ENCODE data around the gene RACK1. TPM values are rescaled to one million over a fixed set of nuclear protein-coding genes. Genes with fewer than 3 reads are reported as not detected.

RACK1 gene
- total RNA-seq, 1 donor from 2014 or later, result 4,909 TPM

DNA sequence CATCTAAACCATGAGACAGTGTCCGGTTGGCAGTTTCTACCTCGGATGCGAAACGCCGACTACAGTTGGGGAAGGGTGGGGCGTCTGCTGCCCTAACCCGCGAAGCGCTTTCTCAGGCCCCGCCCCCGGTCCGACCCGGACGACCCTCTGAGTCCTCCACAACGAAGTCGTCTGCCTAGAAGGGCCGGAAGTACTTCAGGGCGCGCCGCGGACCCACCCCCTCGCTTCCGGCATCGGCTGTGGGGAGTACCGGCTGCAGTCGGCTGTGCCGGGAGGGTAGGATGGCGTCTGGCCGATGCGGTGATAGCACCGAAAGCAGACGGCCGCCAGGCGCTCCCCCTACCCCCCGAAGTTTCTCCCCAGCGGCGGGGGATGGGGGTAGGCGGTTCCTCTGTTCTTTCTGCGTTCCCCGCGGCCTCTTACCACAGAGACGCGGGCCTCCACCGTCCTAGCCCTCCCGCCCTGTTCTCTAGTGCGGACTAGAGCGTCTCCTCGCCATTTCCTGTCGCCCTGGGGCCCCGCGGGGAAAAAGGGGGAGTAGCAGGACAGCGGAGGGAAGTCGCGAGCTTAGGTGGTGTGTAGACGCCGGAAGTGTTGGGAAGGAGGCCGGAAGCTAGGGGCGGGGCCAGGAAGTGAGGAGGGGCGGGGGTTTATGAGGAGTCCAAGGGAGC lies 20.5 kb downstream of the RACK1 start, which contains the start of gene TRIM41:
TSS of gene TRIM41 (plus strand) at position 224 of the 671 bp plus-strand sequence. CDS start 719 bp downstream, outside the sequence.
- TF ChIP-seq, protein P1, sequence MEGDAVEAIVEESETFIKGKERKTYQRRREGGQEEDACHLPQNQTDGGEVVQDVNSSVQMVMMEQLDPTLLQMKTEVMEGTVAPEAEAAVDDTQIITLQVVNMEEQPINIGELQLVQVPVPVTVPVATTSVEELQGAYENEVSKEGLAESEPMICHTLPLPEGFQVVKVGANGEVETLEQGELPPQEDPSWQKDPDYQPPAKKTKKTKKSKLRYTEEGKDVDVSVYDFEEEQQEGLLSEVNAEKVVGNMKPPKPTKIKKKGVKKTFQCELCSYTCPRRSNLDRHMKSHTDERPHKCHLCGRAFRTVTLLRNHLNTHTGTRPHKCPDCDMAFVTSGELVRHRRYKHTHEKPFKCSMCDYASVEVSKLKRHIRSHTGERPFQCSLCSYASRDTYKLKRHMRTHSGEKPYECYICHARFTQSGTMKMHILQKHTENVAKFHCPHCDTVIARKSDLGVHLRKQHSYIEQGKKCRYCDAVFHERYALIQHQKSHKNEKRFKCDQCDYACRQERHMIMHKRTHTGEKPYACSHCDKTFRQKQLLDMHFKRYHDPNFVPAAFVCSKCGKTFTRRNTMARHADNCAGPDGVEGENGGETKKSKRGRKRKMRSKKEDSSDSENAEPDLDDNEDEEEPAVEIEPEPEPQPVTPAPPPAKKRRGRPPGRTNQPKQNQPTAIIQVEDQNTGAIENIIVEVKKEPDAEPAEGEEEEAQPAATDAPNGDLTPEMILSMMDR (IDR thresholded peaks at IDR 0.05; ENCODE audit: insufficient read depth, low read length, poor library complexity, severe bottlenecking), result peak; percentile 10
- DNase-seq (ENCODE audit: low read depth), result peak; percentile 89
- peaks cover 2% of the 10 kb centered on the region for H3K36me3 ChIP-seq (ENCODE audit: control insufficient read depth, insufficient read depth, low read length)
- no peaks in the 10 kb centered on the region for H3K27me3 ChIP-seq (ENCODE audit: control insufficient read depth, insufficient read depth, low read length)
- H3K4me3 ChIP-seq (ENCODE audit: low read depth, low read length), result peak within 1 kb of the TSS; percentile 84

DNA sequence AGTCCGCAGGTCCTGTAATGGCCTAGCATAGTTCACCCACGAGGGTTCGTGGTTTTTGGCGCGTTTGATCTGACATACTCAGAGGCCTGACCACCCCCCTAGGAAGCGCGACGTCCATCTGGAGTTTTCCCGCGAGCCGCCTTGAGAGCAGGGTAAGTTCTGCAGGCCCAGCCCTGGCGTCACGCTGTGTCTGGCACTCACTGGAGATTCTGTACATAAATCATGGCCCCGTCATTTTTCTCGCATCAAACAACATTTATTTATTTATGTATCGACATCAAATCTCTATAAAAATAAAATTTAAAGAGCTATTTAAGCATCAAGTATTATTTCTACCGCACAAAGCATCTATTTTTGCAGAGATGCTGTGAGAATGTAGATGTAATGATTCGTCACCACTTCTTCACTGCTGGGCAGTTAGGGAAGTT lies 21.1 kb downstream of the RACK1 start:
- H3K27me3 ChIP-seq (ENCODE audit: control insufficient read depth, insufficient read depth, low read length), result no peaks in the 10 kb centered on the region
- TF ChIP-seq, protein P1 (IDR thresholded peaks at IDR 0.05; ENCODE audit: insufficient read depth, low read length, poor library complexity, severe bottlenecking), result no peak
- H3K36me3 ChIP-seq (ENCODE audit: control insufficient read depth, insufficient read depth, low read length), result peaks cover 2% of the 10 kb centered on the region
- DNase-seq (ENCODE audit: low read depth), result no peak
- peak overlapping the region; percentile 84 for H3K4me3 ChIP-seq (ENCODE audit: low read depth, low read length)

DNA sequence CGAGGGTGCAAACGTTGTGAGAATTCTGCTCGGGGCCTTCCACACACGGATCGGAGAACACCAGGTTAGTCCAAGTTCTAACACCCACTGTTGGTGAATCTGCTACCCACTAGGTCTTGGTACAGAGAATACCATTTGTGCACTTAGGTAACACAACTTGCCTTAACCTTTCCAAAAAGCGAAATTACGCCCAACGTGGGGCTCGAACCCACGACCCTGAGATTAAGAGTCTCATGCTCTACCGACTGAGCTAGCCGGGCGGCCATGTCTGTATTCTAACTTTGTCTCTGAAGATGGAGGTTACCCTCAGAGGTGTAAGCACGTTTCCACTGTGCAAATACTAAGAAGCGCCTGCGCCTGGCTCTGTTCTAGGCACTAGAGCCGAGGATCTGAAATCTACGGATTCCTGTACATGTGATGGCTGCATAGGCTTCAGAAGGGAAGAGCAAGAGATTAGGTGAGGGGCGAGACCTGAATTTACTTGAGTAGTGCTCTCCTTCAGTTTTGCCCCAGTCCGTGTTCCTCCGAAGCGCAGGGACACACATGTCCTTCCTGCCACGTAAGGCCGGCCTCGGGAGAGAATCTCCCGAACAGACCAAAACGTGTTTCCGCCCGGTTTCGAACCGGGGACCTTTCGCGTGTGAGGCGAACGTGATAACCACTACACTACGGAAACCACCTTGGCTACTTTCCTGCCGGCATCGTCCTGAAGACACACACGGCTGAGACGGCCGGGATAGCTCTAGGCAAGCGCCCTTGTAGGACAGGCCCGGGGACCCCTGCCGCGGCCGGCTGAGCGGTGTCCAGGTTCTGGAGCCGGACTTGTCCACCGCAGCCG lies 21.7 kb downstream of the RACK1 start:
- no peaks in the 10 kb centered on the region for H3K27me3 ChIP-seq (ENCODE audit: control insufficient read depth, insufficient read depth, low read length)
- TF ChIP-seq, protein P1 (IDR thresholded peaks at IDR 0.05; ENCODE audit: insufficient read depth, low read length, poor library complexity, severe bottlenecking), result no peak
- H3K36me3 ChIP-seq (ENCODE audit: control insufficient read depth, insufficient read depth, low read length), result peaks cover 2% of the 10 kb centered on the region
- H3K4me3 ChIP-seq (ENCODE audit: low read depth, low read length), result peak overlapping the region; percentile 84
- peak; percentile 67 for DNase-seq (ENCODE audit: low read depth)

DNA sequence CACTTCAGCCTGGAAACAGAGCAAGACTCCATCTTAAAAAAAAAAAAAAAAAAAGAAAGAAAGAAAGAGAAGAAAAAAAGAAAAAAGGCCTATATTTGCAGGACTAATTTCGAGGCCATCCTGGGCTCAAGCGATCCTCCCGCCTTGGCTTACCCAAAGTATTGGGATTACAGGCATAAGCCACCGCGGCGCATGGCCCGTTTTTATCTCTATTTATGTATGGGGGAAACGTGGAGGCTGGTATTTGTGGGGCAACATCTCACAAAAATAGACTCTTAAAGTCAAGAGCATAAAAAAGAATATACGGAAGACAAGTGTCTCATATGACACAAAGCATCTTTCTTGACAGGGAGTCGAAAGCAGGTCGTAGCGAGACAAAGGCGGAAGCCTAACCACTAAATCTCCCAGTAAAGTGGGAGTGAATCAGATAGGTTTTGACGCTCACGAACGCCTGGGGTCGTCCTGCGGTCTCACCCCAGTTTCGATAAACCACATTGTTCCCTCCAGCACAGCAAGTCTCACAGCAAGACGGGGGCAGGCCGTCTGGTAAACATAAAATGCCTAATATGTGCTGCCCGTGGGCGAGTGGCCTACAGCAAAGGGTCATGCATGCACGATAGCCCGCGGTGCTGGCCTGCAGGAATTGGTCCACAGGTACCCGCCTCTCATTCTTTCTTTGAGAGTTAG lies 22.5 kb downstream of the RACK1 start:
- Histone ChIP-seq H3K36me3 (ENCODE audit: control insufficient read depth, insufficient read depth, low read length) (no peaks in the 10 kb centered on the region), H3K27me3 (ENCODE audit: control insufficient read depth, insufficient read depth, low read length) (no peaks in the 10 kb centered on the region), H3K4me3 (ENCODE audit: low read depth, low read length) (no peak overlapping the region)
- TF ChIP-seq, protein P1 (IDR thresholded peaks at IDR 0.05; ENCODE audit: insufficient read depth, low read length, poor library complexity, severe bottlenecking), result no peak
- DNase-seq (ENCODE audit: low read depth), result no peak

DNA sequence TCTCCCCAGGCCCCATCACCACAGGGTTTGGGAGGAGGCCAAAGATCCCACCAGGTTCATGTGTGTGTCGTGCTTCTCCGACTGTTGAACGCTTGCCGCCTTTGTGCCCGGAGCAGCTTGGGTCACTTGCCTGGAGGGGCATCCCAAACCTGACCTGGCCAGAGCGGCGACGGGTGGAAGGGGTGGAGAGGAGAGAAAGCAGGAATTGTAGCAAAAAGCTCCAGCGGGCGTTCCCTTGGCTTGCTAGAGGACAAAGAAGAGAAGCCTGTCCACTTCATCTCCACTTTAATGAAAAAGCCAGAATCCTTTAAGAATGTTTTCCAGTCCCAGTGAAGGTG lies 23.6 kb downstream of the RACK1 start:
- Histone ChIP-seq H3K36me3 (ENCODE audit: control insufficient read depth, insufficient read depth, low read length) (no peaks in the 10 kb centered on the region), H3K4me3 (ENCODE audit: low read depth, low read length) (no peak overlapping the region), H3K27me3 (ENCODE audit: control insufficient read depth, insufficient read depth, low read length) (no peaks in the 10 kb centered on the region)
- no peak for DNase-seq (ENCODE audit: low read depth)
- TF ChIP-seq, protein P1 (IDR thresholded peaks at IDR 0.05; ENCODE audit: insufficient read depth, low read length, poor library complexity, severe bottlenecking), result no peak

All from kidney epithelial cell (primary cell).